GM18858 (cell line): ENCODE data around the gene C1QTNF3.
"Not testable (repeated sequence)": the region's sequence is repeated elsewhere in the genome, so short reads cannot be mapped to it uniquely, and the experiment has no call there.

Experiments
- ATAC-seq: cut with Tn5 transposase; IDR thresholded peaks from one replicate; pipeline ENCODE4 v1.9.1; 2021; ENCODE audit not compliant: unreplicated experiment

Gene C1QTNF3, protein sequence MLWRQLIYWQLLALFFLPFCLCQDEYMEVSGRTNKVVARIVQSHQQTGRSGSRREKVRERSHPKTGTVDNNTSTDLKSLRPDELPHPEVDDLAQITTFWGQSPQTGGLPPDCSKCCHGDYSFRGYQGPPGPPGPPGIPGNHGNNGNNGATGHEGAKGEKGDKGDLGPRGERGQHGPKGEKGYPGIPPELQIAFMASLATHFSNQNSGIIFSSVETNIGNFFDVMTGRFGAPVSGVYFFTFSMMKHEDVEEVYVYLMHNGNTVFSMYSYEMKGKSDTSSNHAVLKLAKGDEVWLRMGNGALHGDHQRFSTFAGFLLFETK

DNA sequence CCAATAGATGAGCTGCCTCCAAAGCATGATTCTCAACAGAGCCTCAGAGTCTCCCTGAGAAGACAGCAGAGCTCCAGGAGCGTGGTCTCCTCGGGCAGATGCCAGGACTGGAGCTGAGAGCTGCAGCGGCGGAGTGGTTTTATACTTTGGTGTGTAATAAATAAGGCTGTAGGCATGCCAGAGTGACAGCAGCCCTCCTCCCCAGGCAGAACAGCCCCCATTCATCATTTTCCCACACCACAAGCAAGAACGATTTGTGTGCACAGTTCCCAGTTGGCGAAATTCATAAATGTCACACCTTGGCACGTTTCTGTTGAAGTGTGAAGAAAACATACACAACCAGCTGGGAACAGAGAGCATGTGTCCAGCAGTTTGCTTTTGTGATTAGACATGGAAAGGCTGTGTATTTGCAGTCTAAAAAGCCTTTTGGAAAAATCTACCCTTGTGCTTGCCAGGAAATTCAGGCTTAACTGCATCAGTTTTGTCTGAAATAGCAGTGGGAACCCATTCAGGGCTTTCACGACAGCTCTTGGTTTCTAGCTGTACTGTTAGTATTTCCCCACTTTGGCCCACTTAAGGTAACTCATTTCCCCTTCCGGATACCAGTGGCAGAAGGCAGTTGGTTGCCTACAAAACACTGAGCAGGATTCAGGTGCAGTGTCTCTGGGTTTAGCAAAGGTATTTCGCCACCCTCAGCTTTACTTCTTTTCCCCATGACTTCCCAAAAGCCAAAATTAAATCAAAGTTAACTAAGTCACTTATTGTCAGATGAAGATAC is at the start of gene C1QTNF3:
TSS of gene C1QTNF3 (minus strand) at position 115 of the 778 bp plus-strand sequence. CDS start at position 27, 88 bp downstream.
- no peak for ATAC-seq

DNA sequence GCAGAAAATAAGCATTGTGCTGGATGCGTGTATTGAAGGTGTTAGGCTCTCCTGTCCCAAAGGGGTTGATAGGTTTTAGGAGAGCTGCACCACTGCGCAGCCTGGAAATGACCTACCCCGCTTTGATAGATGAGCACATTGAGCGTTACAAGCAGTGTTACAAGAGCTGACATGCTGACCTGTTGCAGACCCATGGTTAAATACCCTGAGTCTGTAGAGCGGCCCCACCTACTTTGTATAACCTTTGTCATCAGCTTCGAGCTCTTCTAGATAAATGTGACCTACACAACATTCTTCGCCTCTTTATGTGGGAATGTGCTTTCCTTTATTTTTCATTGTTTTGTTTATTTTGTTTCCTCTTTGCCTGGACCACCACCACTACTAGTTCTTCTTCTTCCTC is 48.0 kb upstream of the C1QTNF3 start:
- not testable (repeated sequence) for ATAC-seq

DNA sequence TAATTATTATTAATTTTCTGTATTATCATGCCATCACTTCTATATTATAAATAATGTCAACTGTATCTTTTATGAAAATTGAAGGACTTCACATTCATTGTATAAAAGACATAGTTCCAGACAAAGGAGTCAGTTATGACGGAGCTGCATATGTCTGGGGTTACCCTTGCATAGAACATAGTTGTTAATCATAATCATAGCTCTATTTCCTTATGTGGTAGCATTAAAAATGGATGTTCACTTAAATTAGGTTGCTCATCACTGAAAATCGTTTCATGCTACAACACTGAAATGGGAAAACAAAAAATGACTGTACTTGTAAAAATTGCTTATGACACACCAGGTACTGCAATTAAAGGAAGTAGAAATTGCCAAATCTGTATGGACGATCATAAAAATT is 46.8 kb upstream of the C1QTNF3 start:
- not testable (repeated sequence) for ATAC-seq

DNA sequence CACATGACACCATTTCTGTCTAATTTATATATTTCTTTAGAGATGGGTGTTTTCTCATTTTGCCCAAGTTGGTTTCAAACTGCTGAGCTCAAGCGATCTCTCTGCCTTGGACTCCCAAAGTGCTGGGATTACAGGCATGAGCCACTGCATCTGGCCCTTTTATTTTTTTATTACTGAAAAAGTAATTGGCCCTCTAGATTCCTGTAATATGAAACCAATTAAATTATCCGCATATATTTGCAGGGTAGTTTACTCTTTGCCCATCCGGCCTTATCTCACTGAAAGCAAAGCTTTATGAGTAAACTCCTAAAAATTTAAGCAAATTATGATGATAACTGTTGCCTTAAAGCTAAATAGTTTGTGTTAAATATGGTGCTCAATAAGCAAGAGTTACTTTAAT is 44.7 kb upstream of the C1QTNF3 start:
- not testable (repeated sequence) for ATAC-seq

DNA sequence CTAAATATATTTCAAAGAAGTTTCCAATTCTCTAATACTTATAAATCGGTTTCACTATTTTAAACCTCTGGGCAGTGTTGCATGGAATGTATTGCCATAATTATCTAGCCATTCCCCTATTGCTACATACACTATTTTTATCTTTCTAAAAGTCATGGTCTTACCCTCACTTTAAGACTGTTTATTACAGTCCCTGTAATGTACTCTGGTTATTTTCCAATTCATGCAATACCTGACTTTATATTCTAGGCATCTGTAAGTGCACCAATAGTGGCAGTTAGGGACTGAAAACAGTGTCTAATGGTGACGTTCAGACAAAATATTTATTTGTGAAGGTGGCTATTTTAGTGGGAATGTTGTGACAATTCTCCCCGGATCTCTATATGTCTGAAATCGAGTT is 40.9 kb upstream of the C1QTNF3 start:
- not testable (repeated sequence) for ATAC-seq

DNA sequence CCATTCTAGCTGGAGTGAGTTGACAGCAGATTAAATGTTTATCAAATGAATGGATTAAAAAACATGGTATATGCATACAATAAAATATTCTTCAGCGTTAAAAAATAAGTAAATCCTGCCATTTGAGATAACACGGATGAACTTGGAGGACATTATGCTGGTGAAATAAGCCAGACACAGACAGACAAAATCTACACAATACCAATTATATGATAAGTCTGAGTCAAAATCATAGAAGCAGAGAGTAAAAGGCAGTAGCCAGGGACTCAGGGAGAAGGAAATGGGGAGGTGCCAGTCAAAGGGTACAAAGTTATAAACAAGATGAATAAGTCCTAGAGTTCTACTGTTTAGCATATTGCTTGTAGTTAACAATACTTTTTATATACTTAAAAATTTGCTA is 36.5 kb upstream of the C1QTNF3 start:
- ATAC-seq, result not testable (repeated sequence)

DNA sequence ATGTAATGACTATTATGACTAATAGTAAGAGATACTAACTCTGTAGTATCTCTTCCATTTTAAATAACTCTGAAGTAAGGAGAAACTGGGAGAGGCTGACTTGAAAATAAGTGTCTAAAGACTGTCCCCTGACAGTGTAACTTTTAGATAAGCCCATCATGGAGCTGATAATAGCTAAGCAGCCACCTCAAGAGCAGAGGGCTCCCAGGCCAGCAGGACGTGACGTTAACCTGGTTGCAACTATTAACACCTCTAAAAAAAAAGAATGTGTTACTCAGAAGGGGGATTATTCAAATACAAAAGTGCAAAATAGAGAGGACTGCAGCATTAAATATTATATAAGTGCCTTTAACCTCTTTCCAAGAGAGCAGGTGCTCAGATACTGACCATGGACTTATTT is 34.6 kb upstream of the C1QTNF3 start:
- ATAC-seq, result not testable (repeated sequence)

DNA sequence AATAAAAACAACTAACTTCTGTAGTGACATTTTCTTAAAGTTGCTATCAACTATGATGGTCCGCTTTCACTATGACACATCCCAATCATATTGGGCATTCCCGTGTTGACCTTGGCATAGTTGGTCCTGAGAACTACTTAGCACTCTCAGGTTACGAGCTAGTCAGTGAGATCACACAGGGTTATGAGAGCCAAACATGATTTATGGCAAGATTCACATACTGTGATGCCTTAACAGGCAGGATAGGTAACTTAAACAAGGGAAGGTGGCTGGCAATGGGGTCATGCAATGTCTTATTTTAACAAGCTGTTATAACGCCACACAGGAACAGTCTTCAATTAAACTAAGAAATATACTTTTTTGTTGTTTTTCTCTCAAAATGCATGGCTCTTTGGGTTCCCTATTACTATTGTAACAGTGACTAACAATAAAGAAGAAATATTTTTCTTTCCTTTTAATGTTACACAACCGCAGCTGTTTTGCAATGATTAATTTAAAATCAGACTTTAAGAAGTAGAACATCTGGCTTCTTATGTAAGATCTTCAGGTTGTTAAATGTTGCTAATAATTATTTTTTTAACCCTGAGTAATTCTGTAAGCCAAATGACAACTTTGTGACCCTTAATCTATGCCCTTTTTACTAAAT is 33.8 kb upstream of the C1QTNF3 start:
- not testable (repeated sequence) for ATAC-seq

DNA sequence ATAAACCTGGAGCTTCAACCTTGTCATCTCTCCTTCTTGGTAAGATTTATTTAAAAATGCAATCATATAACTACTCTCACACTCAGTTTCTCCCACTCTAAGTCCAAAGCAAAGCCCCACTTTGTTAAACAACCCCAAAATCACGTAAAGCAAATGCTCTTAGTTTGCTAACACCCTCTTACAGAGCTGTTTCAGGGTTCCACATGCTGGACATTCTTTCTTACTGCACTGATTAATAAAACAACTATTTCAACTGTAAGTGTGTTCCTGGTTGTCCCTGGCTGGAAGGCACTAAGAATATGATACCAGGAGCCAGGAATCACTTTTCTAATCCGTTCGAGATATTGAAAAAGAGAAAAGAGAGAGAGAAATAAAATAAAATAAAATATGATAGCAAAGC is 31.5 kb upstream of the C1QTNF3 start:
- ATAC-seq, result not testable (repeated sequence)

DNA sequence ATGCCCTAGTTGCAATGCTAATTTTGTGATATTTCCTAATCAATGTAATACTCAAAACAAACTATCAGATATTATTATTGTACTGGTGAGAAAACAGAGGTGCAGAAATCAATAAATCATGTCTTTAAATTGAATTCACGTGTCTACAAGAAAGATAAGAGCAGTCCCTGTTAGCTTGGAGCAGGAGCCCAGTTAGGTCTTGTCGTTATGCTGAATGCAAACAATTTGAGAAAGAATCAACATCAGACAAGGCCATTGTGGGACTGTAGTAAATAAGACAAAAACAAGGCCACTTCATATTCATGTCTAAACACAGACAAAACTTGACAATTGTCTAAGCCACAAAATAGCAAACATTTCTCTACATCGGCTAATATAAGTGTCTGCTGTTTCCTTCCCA is 31.1 kb upstream of the C1QTNF3 start:
- ATAC-seq, result not testable (repeated sequence)

DNA sequence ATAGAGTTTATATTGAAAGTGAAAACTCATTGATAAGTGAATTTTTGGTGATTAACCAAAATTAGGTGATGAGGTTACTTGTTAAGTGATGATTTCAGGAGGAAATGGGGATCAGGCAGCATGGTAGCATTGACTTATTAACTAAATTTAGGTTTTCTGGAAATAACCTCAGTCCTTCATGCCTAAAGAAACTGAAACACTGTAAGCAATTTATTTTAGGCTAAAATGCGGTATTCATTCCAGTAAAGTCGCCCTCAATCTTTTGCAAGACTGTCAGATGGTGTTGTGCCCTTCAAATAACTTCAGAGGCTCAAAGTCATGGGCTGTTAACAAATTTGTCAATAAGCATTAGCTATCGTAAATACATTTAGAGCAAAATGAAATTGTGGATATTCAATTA is 27.6 kb upstream of the C1QTNF3 start:
- not testable (repeated sequence) for ATAC-seq

DNA sequence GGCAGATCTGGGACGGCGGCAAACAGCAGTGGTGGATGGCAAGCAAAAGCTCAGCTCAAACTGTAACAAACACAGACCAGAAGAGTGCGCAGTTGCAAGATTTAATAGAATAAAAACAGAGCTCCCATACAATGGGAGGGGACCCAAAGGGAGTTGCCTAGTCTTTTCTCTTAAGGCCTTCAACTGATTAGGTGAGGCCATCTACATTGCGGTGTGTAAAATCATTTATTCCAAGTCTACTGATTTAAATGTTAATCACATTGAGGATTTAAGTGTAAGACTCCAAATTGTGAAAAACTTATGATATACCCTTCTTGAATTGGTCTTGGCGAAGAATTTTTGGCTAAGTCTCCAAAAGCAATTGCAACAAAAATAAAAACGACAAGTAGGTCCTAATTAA is 21.6 kb upstream of the C1QTNF3 start:
- no peak for ATAC-seq

DNA sequence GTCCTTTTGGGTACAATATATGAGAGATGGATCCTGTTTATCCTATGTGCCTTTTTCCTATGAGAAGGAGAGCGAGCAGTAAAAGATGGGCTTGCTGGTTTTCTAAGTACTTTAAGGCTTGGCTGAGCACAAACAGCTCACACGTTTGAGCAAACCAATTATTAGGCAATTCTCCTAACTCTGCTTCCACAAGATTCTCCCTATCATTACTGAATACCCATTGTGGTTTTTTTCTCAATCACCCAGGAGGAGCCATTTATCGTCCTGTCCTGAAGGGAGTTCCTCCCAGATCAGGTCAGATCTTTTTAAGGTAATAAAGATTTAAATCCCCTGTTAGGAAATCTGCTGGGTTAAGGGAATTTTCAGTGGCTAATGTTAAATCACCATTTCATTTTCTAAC is 19.4 kb upstream of the C1QTNF3 start:
- ATAC-seq, result no peak

DNA sequence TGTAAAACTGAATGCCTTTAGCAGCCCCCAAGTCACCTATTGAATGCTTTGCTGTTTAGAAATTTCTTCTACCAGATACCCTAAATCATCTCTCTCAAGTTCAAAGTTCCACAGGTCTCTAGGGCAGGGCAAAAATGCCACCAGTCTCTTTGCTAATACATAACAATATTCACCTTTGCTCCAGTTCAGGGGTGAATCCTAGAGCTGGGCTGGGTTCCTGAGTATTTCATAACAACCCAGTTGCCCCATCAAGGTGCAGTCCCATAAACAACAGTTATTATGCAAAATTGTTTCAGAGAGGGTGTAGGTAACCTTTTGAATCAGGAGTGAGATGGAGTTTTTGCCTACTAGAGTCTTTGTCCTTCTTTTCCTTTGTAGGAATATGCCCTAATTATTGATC is 19.0 kb upstream of the C1QTNF3 start:
- ATAC-seq, result no peak

DNA sequence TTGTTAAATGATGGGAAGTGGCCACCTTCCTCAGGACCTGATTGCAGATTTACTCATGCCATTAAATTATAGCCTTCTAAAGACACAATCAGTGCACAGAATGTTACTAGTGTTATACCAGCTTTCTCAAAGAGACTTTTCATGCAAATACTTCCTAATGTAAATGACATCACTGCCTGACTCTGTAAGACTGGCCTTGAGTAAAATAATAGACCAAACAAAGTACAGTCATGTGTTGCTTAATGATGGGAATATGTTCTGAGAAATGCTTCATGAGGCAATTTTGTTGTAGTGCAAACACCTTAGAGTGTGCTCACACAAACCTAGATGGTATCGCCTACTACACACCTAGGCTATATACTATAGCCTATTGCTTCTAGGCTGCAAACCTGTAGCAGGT is 17.0 kb upstream of the C1QTNF3 start:
- ATAC-seq, result no peak

DNA sequence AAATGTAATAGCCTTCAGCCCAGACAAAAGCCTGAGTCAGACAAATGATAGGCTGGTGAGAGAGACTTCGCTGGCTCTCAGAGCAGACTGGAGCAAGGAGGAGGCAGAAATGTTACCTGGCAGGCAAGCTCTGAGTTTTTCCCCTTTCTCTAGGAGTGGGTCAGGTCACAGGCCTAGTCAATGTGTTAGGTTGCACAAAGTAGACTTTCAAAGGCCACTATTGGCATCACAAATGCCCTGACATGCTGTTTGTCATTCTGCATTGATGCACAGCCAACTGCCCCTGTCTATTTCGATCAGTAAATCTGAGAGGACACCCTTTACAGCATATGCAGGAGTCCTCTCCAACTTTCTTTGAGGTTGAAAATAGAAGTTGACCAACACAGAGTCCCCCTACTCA is 15.5 kb upstream of the C1QTNF3 start:
- ATAC-seq, result no peak

DNA sequence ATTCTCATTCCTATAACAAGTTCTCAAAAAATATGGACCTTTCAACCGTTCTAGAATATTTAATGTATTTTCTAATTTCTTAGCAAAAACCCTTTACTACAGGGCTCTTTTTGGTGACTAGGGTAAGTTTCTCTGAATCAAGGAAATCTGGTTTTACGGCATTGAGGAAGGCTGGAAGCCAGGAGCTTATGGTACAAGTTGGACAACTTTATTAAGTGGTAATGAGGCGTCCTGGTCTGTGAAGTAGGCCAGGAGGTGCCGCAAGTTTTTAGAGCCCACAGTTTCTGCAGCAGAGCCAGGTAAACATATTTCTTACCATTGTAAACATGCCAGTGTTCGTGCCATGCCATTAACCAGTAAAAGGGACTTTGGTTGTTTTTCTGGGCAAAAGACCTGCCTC is 14.6 kb upstream of the C1QTNF3 start:
- no peak for ATAC-seq

DNA sequence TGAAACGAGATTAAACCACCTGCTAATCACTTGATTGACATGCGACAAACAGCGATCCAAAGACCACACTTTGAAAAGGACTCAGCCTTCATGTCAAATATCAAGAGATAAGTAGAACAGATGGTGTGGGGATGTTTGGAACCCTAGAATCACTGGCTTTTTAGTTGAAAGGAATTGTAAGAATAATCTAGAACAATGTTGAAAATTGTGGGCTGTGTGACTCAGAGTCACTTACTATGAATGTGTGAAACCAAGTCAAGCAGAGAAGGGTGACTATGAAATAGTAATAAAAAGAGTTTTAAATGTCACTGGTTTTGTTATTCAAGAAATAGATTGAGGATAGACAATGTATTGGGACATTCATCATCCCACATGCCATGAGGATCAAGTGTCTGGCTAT is 14.1 kb upstream of the C1QTNF3 start:
- no peak for ATAC-seq

DNA sequence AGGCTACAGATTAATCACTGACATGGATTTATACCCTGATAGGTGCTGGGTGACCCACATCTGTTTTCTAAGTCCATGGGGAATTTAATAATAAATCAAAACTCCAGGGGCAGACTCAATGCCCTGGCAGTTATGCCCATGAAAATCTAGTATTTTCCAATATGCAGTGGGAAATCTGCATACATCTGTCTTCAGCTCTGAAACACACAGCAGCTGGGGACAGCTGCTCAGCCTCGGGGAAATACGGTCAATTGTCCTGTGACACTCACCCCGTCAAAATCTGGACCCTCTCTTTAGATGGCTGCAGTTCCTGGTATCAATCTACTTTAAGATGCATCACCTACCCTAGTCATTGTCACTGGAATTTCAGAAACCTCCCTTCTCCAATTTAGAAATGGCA is 12.7 kb upstream of the C1QTNF3 start:
- no peak for ATAC-seq

DNA sequence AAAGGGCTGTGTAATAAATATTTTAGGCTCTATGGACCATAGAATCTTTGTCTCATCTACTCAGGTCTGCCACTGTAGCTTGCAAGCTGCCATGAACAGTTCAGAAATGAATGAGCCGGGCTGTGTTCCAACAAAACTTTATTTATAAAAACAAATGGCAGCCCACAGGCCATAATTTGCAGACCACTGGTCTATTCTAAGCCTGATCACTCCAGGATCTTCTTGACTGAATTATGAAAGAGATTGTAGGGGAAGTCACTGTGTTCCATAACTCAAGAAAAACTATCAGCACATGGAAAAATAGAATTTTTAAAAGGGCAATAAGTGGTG is 11.4 kb upstream of the C1QTNF3 start:
- no peak for ATAC-seq

DNA sequence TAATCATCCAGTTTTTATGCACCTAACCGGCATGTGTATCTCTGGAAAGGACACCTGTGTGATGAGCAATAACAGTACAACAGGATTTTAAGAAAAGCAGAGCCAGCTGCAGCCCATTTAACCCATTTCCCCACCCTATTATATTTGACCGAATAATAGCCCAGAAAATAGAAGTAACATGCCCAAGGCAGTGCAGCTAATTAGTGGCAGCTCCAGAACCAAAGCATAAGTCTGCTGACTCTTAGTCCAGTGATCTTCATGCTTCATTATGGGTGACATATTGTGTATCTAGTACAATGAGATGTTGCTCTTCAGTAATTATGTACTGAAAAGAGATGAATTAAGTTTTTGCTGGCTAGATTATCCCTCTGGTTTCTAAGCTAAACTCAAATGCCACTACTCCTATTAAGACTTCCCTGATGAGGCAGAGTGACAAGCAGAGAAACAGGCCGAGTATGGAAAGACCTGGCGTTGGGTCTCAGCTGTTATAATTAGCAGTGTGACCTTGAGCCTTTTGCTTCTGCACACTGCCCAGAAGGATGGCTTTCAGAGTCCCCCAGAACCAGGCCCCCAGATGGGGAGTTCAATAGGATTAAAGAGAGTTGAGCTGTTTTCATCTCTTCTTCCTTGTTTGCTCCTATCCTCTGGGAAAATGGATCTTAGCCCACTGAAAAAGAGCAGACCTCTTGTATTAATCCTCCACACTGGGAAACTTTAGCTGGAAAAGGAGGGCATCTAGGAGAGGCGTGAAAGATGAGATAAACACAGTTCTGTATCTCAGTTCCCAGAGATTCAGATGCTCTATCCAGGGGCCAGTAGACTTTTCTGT is 10.8 kb upstream of the C1QTNF3 start:
- no peak for ATAC-seq
